IMR-90 (cell line): ENCODE data around the gene MCCD1. TPM values are rescaled to one million over a fixed set of nuclear protein-coding genes. Genes with fewer than 3 reads are reported as not detected.

Experiments used
- ATAC-seq: fragments of 200-7000 bp; cut with Tn5 transposase; 2 replicates; pipeline ENCODE4 v1.9.1; 2020; ENCODE audit warnings: low read depth, mild to moderate bottlenecking, moderate library complexity
- BruUV-seq: library from RNA; stranded (reverse); fragments of 400-500 nt; replicated peaks from 2 replicates; lab custom pipeline; 2021; lab: Mats Ljungman, UMichigan
- CTCF ChIA-PET: fragments of 300-600 bp; formaldehyde crosslinking; extraction: SDS; loops from one replicate; lab custom pipeline; 2021; ENCODE audit warnings: antibody characterized with exemption; lab: Yijun Ruan, JAX
- POLR2A ChIA-PET: fragments of 300-600 bp; sonication (Branson Sonifier 250); formaldehyde crosslinking; loops from one replicate; lab custom pipeline; 2022; ENCODE audit warnings: antibody characterized with exemption; ENCODE audit not compliant: unreplicated experiment; lab: Charles Lee
- DNase-seq: peaks from one replicate; pipeline ENCODE4 v3.0.0; 2013
- H2AFZ ChIP-seq: replicated peaks from 2 replicates; pipeline ENCODE3; 2013; ENCODE audit warnings: low read length, mild to moderate bottlenecking; ENCODE audit not compliant: poor library complexity
- H2AK5ac ChIP-seq: 2 replicates; pipeline ENCODE4 v1.6.1; 2013; ENCODE audit warnings: low read depth, low read length, inconsistent platforms
- H2AK9ac ChIP-seq: replicated peaks from 2 replicates; pipeline ENCODE3; 2013; ENCODE audit warnings: mild to moderate bottlenecking, low read depth, low read length, moderate library complexity; ENCODE audit not compliant: poor library complexity
- H2BK120ac ChIP-seq: 2 replicates; pipeline ENCODE4 v1.6.1; 2013; ENCODE audit warnings: low read depth, low read length, inconsistent platforms
- H2BK15ac ChIP-seq: 3 replicates; pipeline ENCODE4 v1.6.1; 2013; ENCODE audit warnings: low read depth, low read length, inconsistent platforms
- H2BK20ac ChIP-seq: 2 replicates; pipeline ENCODE4 v1.6.1; 2013; ENCODE audit warnings: low read depth, mild to moderate bottlenecking, inconsistent platforms, low read length, moderate library complexity
- H2BK5ac ChIP-seq: 2 replicates; pipeline ENCODE4 v1.6.1; 2013; ENCODE audit warnings: mild to moderate bottlenecking, low read depth, low read length, inconsistent platforms; ENCODE audit not compliant: poor library complexity, severe bottlenecking
- H3K14ac ChIP-seq: replicated peaks from 2 replicates; pipeline ENCODE4 v1.6.1; 2013; ENCODE audit warnings: low read depth, low read length, inconsistent platforms
- H3K18ac ChIP-seq: 2 replicates; pipeline ENCODE4 v1.6.1; 2013; ENCODE audit warnings: low read depth, low read length, control low read depth
- H3K23ac ChIP-seq: 2 replicates; pipeline ENCODE4 v1.6.1; 2013; ENCODE audit warnings: low read depth, low read length, inconsistent platforms
- H3K27ac ChIP-seq: 2 replicates; pipeline ENCODE4 v1.5.1; 2013; ENCODE audit warnings: mild to moderate bottlenecking, control low read depth, low read length; ENCODE audit not compliant: insufficient read depth
- H3K27me3 ChIP-seq: 2 replicates; pipeline ENCODE4 v1.6.1; 2013; ENCODE audit warnings: low read length; ENCODE audit not compliant: control insufficient read depth, insufficient read depth
- H3K36me3 ChIP-seq: 2 replicates; pipeline ENCODE4 v1.6.1; 2013; ENCODE audit warnings: low read length, mixed read lengths; ENCODE audit not compliant: control insufficient read depth, insufficient read depth
- H3K4ac ChIP-seq: 2 replicates; pipeline ENCODE4 v1.6.1; 2013; ENCODE audit warnings: low read depth, low read length, inconsistent platforms
- H3K4me1 ChIP-seq: 2 replicates; pipeline ENCODE4 v1.6.1; 2013; ENCODE audit warnings: low read length, mixed read lengths; ENCODE audit not compliant: control insufficient read depth, insufficient read depth
- H3K4me2 ChIP-seq: 2 replicates; pipeline ENCODE4 v1.6.1; 2013; ENCODE audit warnings: low read depth, mild to moderate bottlenecking, control low read depth, low read length, moderate library complexity
- H3K4me3 ChIP-seq: 2 replicates; pipeline ENCODE4 v1.5.1; 2013; ENCODE audit warnings: low read depth, mild to moderate bottlenecking, control low read depth, low read length, moderate library complexity; ENCODE audit not compliant: insufficient read depth
- H3K56ac ChIP-seq: 2 replicates; pipeline ENCODE4 v1.6.1; 2013; ENCODE audit warnings: low read length, inconsistent platforms; ENCODE audit not compliant: insufficient read depth; ENCODE audit errors: extremely low read depth
- H3K79me1 ChIP-seq, 2 experiments: 2 replicates each; pipeline ENCODE4 v1.6.1; 2013; ENCODE audit warnings: low read length in 2 of 2, inconsistent platforms in 1 of 2, low read depth in 1 of 2
- H3K9ac ChIP-seq: 2 replicates; pipeline ENCODE4 v1.6.1; 2013; ENCODE audit warnings: low read depth, low read length, control low read depth
- H3K9me1 ChIP-seq: 2 replicates; pipeline ENCODE4 v1.6.1; 2013; ENCODE audit warnings: low read length, inconsistent platforms; ENCODE audit not compliant: insufficient read depth
- H3K9me3 ChIP-seq: 2 replicates; pipeline ENCODE4 v1.6.1; 2013; ENCODE audit warnings: low read length; ENCODE audit not compliant: control insufficient read depth, insufficient read depth
- H4K20me1 ChIP-seq: 2 replicates; pipeline ENCODE4 v1.6.1; 2013; ENCODE audit warnings: low read length, inconsistent platforms; ENCODE audit not compliant: insufficient read depth
- H4K5ac ChIP-seq: 2 replicates; pipeline ENCODE4 v1.6.1; 2013; ENCODE audit warnings: mild to moderate bottlenecking, low read depth, low read length, control low read depth
- H4K8ac ChIP-seq, 2 experiments: 2 replicates each; pipeline ENCODE4 v1.6.1; 2013; ENCODE audit warnings: low read depth in 2 of 2, low read length in 2 of 2, control low read depth in 1 of 2, inconsistent platforms in 1 of 2
- H4K91ac ChIP-seq: 2 replicates; pipeline ENCODE4 v1.6.1; 2013; ENCODE audit warnings: low read depth, low read length, inconsistent platforms; ENCODE audit not compliant: insufficient read depth
- BHLHE40 ChIP-seq: fragments of 150-350 bp; IDR thresholded peaks from 2 replicates; pipeline ENCODE4 v1.6.1; 2016; ENCODE audit warnings: mild to moderate bottlenecking, low read depth, low read length
- CEBPB ChIP-seq: IDR thresholded peaks from 2 replicates; pipeline ENCODE4 v1.6.1; 2012; ENCODE audit warnings: low read depth, low read length, improper control_type of control experiment
- CHD1 ChIP-seq: IDR thresholded peaks from 2 replicates; pipeline ENCODE4 v1.6.1; 2012; ENCODE audit warnings: low read depth, low read length, improper control_type of control experiment
- CTCF ChIP-seq: conservative IDR thresholded peaks from 2 replicates; pipeline ENCODE4 v1.5.1; 2012; ENCODE audit warnings: mild to moderate bottlenecking, low read depth, low read length, improper control_type of control experiment
- ELK1 ChIP-seq: fragments of 150-350 bp; IDR thresholded peaks from 2 replicates; pipeline ENCODE4 v1.6.1; 2016; ENCODE audit warnings: low read depth, mild to moderate bottlenecking, low read length, moderate library complexity, borderline replicate concordance
- FOS ChIP-seq: fragments of 150-350 bp; IDR thresholded peaks from 2 replicates; pipeline ENCODE4 v1.6.1; 2016; ENCODE audit warnings: low read depth, low read length
- MAFK ChIP-seq: IDR thresholded peaks from 2 replicates; pipeline ENCODE4 v1.6.1; 2012; ENCODE audit warnings: low read depth, low read length, improper control_type of control experiment
- MAZ ChIP-seq: IDR thresholded peaks from 2 replicates; pipeline ENCODE4 v1.6.1; 2012; ENCODE audit warnings: low read depth, mild to moderate bottlenecking, low read length, improper control_type of control experiment, moderate library complexity, borderline replicate concordance
- NFE2L2 ChIP-seq: fragments of 150-350 bp; IDR thresholded peaks from 2 replicates; pipeline ENCODE4 v1.6.1; 2016; ENCODE audit warnings: low read depth, mild to moderate bottlenecking, low read length
- POLR2A ChIP-seq: IDR thresholded peaks from 2 replicates; pipeline ENCODE4 v1.6.1; 2012; ENCODE audit warnings: mild to moderate bottlenecking, low read depth, low read length
- RAD21 ChIP-seq: IDR thresholded peaks from 2 replicates; pipeline ENCODE4 v1.6.1; 2012; ENCODE audit warnings: low read length, improper control_type of control experiment
- RCOR1 ChIP-seq: IDR thresholded peaks from 2 replicates; pipeline ENCODE4 v1.6.1; 2012; ENCODE audit warnings: mild to moderate bottlenecking, low read length, improper control_type of control experiment; ENCODE audit not compliant: insufficient replicate concordance
- SMC3 ChIP-seq: fragments of 150-350 bp; IDR thresholded peaks from 2 replicates; pipeline ENCODE4 v1.6.1; 2016; ENCODE audit warnings: low read depth, mild to moderate bottlenecking, antibody characterized with exemption, low read length, moderate library complexity
- USF2 ChIP-seq: fragments of 150-350 bp; IDR thresholded peaks from 2 replicates; pipeline ENCODE4 v1.6.1; 2017; ENCODE audit warnings: mild to moderate bottlenecking, antibody characterized with exemption, low read length, low read depth
- WGBS, 2 experiments: methylation state at CpG; one replicate each; pipeline versions ENCODE4 v1.1.5 to v1.1.7; 2013; ENCODE audit warnings: missing lambda C conversion rate in 2 of 2; ENCODE audit not compliant: insufficient read length in 1 of 2; ENCODE audit errors: extremely low coverage in 2 of 2; 5-methylcytosine and 5-hydroxymethylcytosine counted together
- dilution Hi-C: fragments of 300-500 bp; cut with HindIII; formaldehyde crosslinking; loops from one replicate; pipeline ENCODE4 v1.14.3; 2018; ENCODE audit warnings: low sequenced_read_pairs; ENCODE audit not compliant: unreplicated experiment
- in situ Hi-C: fragments of 300-500 bp; cut with MboI; formaldehyde crosslinking; loops from 3 replicates; pipeline ENCODE4 v1.14.3; 2019; ENCODE audit warnings: low sequenced_read_pairs, inconsistent platforms, mixed read lengths
- intact Hi-C: fragments of 100-400 bp; cut with micrococcal nuclease; formaldehyde crosslinking; loops from 2 replicates; pipeline ENCODE4 v1.10.0; 2022
- polyA plus RNA-seq, 3 experiments: library from polyadenylated mRNA; depleted of rRNA; stranded (reverse); fragments of >200 nt; gene quantifications; 2 replicates each; pipeline ENCODE4 v1.2.3, GENCODE V29; 2012; ENCODE audit warnings: low replicate concordance in 1 of 3
- total RNA-seq: library from RNA; depleted of rRNA; stranded (reverse); fragments of >200 nt; gene quantifications from 2 replicates; pipeline ENCODE4 v1.2.3, GENCODE V29; 2012

MCCD1 gene
- total and polyA plus RNA-seq, 2 of the 4 experiments (the other 2 are of a cell fraction): not detected

GRCh38 chr6:31534521-31535040 lies 5.8 kb downstream of the MCCD1 start:
- H3K18ac ChIP-seq: no peak overlapping the region
- dilution Hi-C loops: no loop called here
- ATAC-seq (no peak), DNase-seq (no peak)
- no peak overlapping the region for H2BK15ac ChIP-seq
- intact Hi-C loops: no loop called here
- H3K23ac ChIP-seq: no peak overlapping the region; the same call in 1 of the 2 replicates
- no peak overlapping the region for H4K8ac ChIP-seq
- peaks cover 81% of the 10 kb centered on the region for H3K36me3 ChIP-seq
- H3K27me3 ChIP-seq: no peaks in the 10 kb centered on the region
- H4K20me1 ChIP-seq: peaks cover 89% of the 10 kb centered on the region
- H3K14ac ChIP-seq: no peak overlapping the region
- no peak overlapping the region for H2BK5ac ChIP-seq
- no peak overlapping the region for H4K5ac ChIP-seq
- H2AFZ ChIP-seq: no peak overlapping the region
- H3K9me3 ChIP-seq: no peaks in the 10 kb centered on the region
- H3K4me3 ChIP-seq: no peak overlapping the region
- CTCF ChIA-PET: no interaction called here
- in situ Hi-C loops: no loop called here
- H3K27ac ChIP-seq: no peak overlapping the region
- H3K4ac ChIP-seq: no peak overlapping the region
- no peak overlapping the region for H3K4me2 ChIP-seq
- 0 out of 2 replicates have a peak, but pooled peaks cover 11% of the 10 kb centered on the region for H3K9me1 ChIP-seq
- peaks cover 4% of the 10 kb centered on the region; the same call in 1 of the 2 replicates for H3K4me1 ChIP-seq
- no peak overlapping the region for H2BK20ac ChIP-seq
- H2AK9ac ChIP-seq: no peak overlapping the region
- POLR2A ChIA-PET: no interaction called here
- no TSS peak for BruUV-seq
- no peak overlapping the region for H2BK120ac ChIP-seq
- no peak overlapping the region for H2AK5ac ChIP-seq
- 96% methylated on average over 12 of the region's 24 CpGs; no CpG with 5 or more reads in 1 of the 2 experiments for WGBS, 2 experiments
- no peak overlapping the region for H3K56ac ChIP-seq
- peaks cover 44 to 79% of the 10 kb centered on the region in 2 experiments for H3K79me1 ChIP-seq
- no peak for TF ChIP-seq FOS
- no peak for TF ChIP-seq MAZ
- no peak for TF ChIP-seq MAFK
- TF ChIP-seq SMC3: no peak
- TF ChIP-seq USF2: no peak
- TF ChIP-seq BHLHE40: no peak
- TF ChIP-seq RAD21: no peak
- TF ChIP-seq POLR2A: no peak
- no peak for TF ChIP-seq ELK1
- no peak for TF ChIP-seq RCOR1
- no peak for TF ChIP-seq CHD1
- TF ChIP-seq CTCF: no peak
- no peak for TF ChIP-seq CEBPB
- no peak for TF ChIP-seq NFE2L2
- no peak overlapping the region for H3K9ac ChIP-seq
- no peak overlapping the region for H4K91ac ChIP-seq
